Motor neuron (in vitro differentiated cells): Measurements from ENCODE around the gene LAMP1. TPM values are rescaled to one million over a fixed set of nuclear protein-coding genes. Genes with fewer than 3 reads are reported as not detected.

Experiments used
- ATAC-seq, 8 experiments: fragments of 200-7000 bp; cut with Tn5 transposase; replicated peaks in 6 of 8; 2 replicates each; pipeline ENCODE4 v1.8.0; 2021; ENCODE audit warnings: mild to moderate bottlenecking in 8 of 8, moderate library complexity in 8 of 8
- H3K27ac ChIP-seq, 2 donors: fragments of 250-450 bp; sonication (Bioruptor Pico); 2 replicates each; pipeline ENCODE4 v1.9.0; 2021; ENCODE audit warnings: antibody characterized with exemption in 2 of 2, mild to moderate bottlenecking in 2 of 2, moderate library complexity in 1 of 2
- H3K4me1 ChIP-seq, 2 donors: fragments of 250-450 bp; sonication (Bioruptor Pico); replicated peaks in 1 of 2; 2 replicates each; pipeline ENCODE4 v1.6.1; 2021; ENCODE audit warnings: antibody characterized with exemption in 2 of 2, mild to moderate bottlenecking in 2 of 2, moderate library complexity in 1 of 2
- H3K4me3 ChIP-seq, 5 donors: fragments of 250-450 bp; sonication (Bioruptor Pico); 2 replicates each; pipeline ENCODE4 v1.9.0; 2021; ENCODE audit warnings: antibody characterized with exemption in 5 of 5, mild to moderate bottlenecking in 5 of 5, moderate library complexity in 4 of 5
- WGBS, 10 experiments: fragments of 450-650 bp; shearing (Covaris generic); methylation state at CpG; one replicate each; pipeline ENCODE4 v1.0.0; 2022; 5-methylcytosine and 5-hydroxymethylcytosine counted together
- in situ Hi-C, 9 experiments: fragments of 400-800 bp; cut with MboI; loops; one replicate each; pipeline ENCODE4 v1.15.0; 2021; ENCODE audit warnings: low sequenced_read_pairs in 9 of 9, low pct_unique_long_range_greater_than_20kb in 2 of 9; ENCODE audit not compliant: unreplicated experiment in 9 of 9
- total RNA-seq, 8 experiments: library from RNA; unstranded; fragments of 300-600 nt; gene quantifications; 2 replicates each; pipeline versions ENCODE4 v1.2.3 to v1.2.4, GENCODE V29; 2022

The LAMP1 gene
- total RNA-seq, 8 experiments from 2014 or later, result 41.5 to 367 (median 70.1) TPM

- Histone ChIP-seq H3K4me1 (no peaks in the 10 kb centered on the region), H3K4me3 (no peak overlapping the region), H3K27ac (no peak overlapping the region)
- in situ Hi-C loops, result no loop called here
- peak in 1 of 8 experiments; percentile 14 for ATAC-seq
- 80 to 97% (median 94%) methylated on average over 1 to 19 of the region's 41 CpGs; no CpG with 5 or more reads in 2 of the 10 experiments for WGBS, 10 experiments
Observed at GRCh38 chr13:113354831-113355610, 58.0 kb downstream of the LAMP1 start.

DNA sequence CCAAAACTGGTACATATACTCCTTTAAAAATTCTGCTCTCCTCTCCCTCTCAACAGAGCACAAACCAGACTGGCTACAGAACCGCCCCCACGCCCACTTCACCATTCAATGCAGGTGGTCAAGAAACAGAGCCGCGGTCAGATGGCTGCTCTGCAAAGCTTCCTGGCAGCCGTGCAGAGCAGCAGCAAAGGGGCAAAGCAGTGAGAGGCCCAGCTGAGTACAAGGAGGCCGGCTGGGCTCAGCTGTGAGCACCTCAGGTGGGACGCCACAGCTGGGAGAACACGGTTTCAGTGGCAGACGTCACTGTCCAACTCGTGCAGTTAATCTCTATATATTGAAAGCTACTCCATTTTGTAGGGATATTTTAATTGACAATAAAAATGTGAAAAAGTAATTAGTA is 58.6 kb downstream of the LAMP1 start:
- H3K4me3 ChIP-seq, result no peak overlapping the region
- no peaks in the 10 kb centered on the region for H3K4me1 ChIP-seq
- H3K27ac ChIP-seq, result no peak overlapping the region
- 63 to 90% (median 77%) methylated on average over 1 to 8 of the region's 10 CpGs; no CpG with 5 or more reads in 2 of the 10 experiments for WGBS, 10 experiments
- ATAC-seq, result peak in 2 of 8 experiments; percentile 32 to 57
- in situ Hi-C loops, result no loop called here

GRCh38 chr13:113356596-113356995 is 59.6 kb downstream of the LAMP1 start:
- Histone ChIP-seq H3K4me3 (no peak overlapping the region), H3K4me1 (no peaks in the 10 kb centered on the region), H3K27ac (no peak overlapping the region)
- in situ Hi-C loops, result no loop called here
- ATAC-seq, result no peak
- 40 to 100% (median 67%) methylated on average over 1 to 4 of the region's 4 CpGs; no CpG with 5 or more reads in 3 of the 10 experiments for WGBS, 10 experiments

GRCh38 chr13:113357529-113357928 is 60.5 kb downstream of the LAMP1 start:
- in situ Hi-C loops, result no loop called here
- WGBS, 10 experiments, result 50 to 100% (median 78%) methylated on average over 1 to 4 of the region's 5 CpGs
- no peak overlapping the region for H3K27ac ChIP-seq
- ATAC-seq, result no peak
- H3K4me3 ChIP-seq, result no peak overlapping the region
- no peaks in the 10 kb centered on the region for H3K4me1 ChIP-seq

GRCh38 chr13:113358653-113359190 is 61.7 kb downstream of the LAMP1 start:
- in situ Hi-C loops, result no loop called here
- H3K4me3 ChIP-seq, result no peak overlapping the region
- 47 to 81% (median 62%) methylated on average over 1 to 6 of the region's 6 CpGs; no CpG with 5 or more reads in 1 of the 10 experiments for WGBS, 10 experiments
- no peaks in the 10 kb centered on the region for H3K4me1 ChIP-seq
- no peak overlapping the region for H3K27ac ChIP-seq
- ATAC-seq, result no peak

DNA sequence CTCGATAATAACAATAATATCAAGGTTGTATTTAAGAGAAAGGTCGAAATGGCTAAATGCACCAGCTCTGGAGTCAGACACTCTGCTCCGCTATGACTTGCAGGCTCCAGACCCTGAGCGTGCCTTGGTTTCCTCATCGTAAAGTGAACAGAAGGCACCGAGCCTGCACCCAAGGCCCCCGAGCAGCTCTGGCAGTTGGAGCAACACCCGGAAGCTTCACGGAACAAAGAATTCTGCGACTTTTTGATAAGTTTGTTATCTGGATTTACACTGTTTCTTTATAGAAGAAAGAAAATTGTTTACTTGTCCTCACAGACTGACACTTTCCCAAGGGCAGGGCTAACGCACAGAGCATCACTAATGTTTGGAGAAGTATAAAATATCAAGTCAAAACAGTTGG is 62.5 kb downstream of the LAMP1 start:
- Histone ChIP-seq H3K4me3 (no peak overlapping the region), H3K27ac (no peak overlapping the region), H3K4me1 (peaks cover under 1 to 2% of the 10 kb centered on the region in 2 donors)
- in situ Hi-C loops, result no loop called here
- 64 to 100% (median 93%) methylated on average over 1 to 8 of the region's 11 CpGs; no CpG with 5 or more reads in 2 of the 10 experiments for WGBS, 10 experiments
- ATAC-seq, result no peak

DNA sequence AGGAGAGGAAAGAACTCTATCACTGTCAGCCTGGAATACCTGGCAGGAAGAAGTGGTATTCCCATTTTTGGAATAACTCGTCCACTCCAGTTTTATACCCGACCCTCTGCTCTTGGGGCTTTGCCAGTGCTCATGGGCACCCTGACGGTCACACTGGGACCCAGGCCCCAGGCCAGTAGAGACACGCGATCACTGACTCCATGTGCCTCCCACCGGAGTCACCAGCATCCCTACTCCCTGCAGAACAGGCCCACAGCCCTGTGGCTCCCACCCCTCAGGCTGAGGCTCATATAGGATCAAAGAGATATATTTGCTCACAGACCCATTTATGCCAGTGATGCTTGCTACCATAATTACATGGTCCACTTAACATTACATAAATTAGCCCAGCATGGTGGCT is 63.4 kb downstream of the LAMP1 start:
- Histone ChIP-seq H3K4me3 (no peak overlapping the region), H3K4me1 (peaks cover 7 to 10% of the 10 kb centered on the region in 2 donors), H3K27ac (no peak overlapping the region)
- in situ Hi-C loops, result no loop called here
- WGBS, 10 experiments, result 66 to 100% (median 95%) methylated on average over 1 to 3 of the region's 6 CpGs; no CpG with 5 or more reads in 6 of the 10 experiments
- no peak for ATAC-seq

- in situ Hi-C loops, result no loop called here
- no peak for ATAC-seq
- H3K27ac ChIP-seq, result no peak overlapping the region
- 32 to 100% (median 82%) methylated on average over 2 to 7 of the region's 7 CpGs; no CpG with 5 or more reads in 1 of the 10 experiments for WGBS, 10 experiments
- peaks cover 7 to 13% of the 10 kb centered on the region in 2 donors for H3K4me1 ChIP-seq
- H3K4me3 ChIP-seq, result no peak overlapping the region
Observed at GRCh38 chr13:113361406-113361805, 64.4 kb downstream of the LAMP1 start.

DNA sequence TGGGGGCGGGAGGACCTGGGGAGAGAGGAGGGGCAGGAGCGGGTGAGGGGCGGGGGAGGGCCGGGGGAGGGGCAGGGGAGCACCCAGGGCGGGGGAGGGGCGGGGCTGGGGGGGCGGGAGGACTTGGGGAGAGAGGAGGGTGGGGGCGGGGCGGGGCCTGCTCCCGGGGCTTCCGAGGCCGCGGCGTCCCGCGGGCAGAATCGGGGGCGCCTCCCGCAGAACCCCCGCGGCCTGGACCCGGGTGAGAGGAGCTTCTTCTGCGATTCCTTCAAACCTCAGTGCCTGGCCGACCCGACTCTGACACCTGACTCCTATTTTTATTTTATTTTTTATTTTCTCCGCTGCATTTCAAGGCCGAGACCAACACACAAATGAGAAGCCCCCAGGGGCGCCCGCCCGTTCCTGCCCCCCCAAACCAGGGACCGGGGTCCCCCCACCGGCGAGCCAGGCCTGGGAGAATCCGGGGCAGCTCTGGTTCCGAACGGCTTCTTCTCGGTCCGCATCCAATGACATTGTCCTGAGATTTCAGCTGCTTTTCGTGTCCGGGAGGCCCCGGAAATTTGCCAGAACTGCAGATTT is 67.4 kb downstream of the LAMP1 start:
- H3K27ac ChIP-seq, result peak overlapping the region; percentile 4 to 53

GRCh38 chr13:113364901-113365582 is 68.0 kb downstream of the LAMP1 start:
- peak in 3 of 8 experiments; percentile 1 to 20 (median 8) for ATAC-seq
- Histone ChIP-seq H3K27ac (peak overlapping the region in 1 of 2 donors; percentile 53), H3K4me3 (peak overlapping the region; percentile 44 to 55 (median 53))

More for the DNA sequence above, 67.4 kb downstream of the LAMP1 start:
- in situ Hi-C loops, result no loop called here
- ATAC-seq, result peak in 6 of 8 experiments; percentile 23 to 46 (median 28)
- WGBS, 10 experiments, result no CpG with 5 or more reads among the region's 41 CpGs
- Histone ChIP-seq H3K4me3 (peak overlapping the region; percentile 44 to 55 (median 53)), H3K4me1 (peaks cover 7 to 13% of the 10 kb centered on the region in 2 donors)

DNA sequence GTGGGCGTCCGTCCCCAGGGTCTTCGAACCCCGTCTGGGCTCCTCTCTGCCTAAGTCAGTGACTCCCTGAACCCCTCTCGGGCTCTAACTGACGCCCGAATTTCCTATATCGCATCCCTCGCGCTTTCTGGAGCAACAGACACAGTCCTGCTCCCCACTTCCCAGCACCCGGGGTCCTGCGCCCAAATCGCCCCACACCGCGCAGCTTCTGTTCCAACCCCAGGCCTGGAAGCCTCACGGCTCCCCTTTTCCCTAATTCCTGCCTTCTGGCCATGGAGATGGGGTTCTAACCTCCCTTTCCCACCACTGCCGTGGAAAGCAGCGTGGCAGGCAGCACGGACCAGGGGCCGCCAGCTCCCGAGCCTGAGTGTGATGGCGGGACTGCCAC is 68.5 kb downstream of the LAMP1 start:
- WGBS, 10 experiments, result 70 to 100% (median 87%) methylated on average over 2 to 16 of the region's 22 CpGs; no CpG with 5 or more reads in 5 of the 10 experiments
- H3K4me1 ChIP-seq, result peaks cover 7 to 13% of the 10 kb centered on the region in 2 donors
- in situ Hi-C loops, result no loop called here
- H3K27ac ChIP-seq, result no peak overlapping the region
- no peak for ATAC-seq
- H3K4me3 ChIP-seq, result no peak overlapping the region

More at GRCh38 chr13:113364901-113365582, 68.0 kb downstream of the LAMP1 start:
- 80 to 100% (median 93%) methylated on average over 1 to 19 of the region's 41 CpGs; no CpG with 5 or more reads in 7 of the 10 experiments for WGBS, 10 experiments
- in situ Hi-C loops, result no loop called here
- H3K4me1 ChIP-seq, result peaks cover 7 to 13% of the 10 kb centered on the region in 2 donors

- H3K4me3 ChIP-seq, result no peak overlapping the region
- 20 to 86% methylated on average over 2 to 5 of the region's 9 CpGs; no CpG with 5 or more reads in 8 of the 10 experiments for WGBS, 10 experiments
- H3K27ac ChIP-seq, result no peak overlapping the region
- ATAC-seq, result peak in 4 of 8 experiments; percentile 33 to 54 (median 36)
- in situ Hi-C loops, result no loop called here
- peaks cover 7 to 13% of the 10 kb centered on the region in 2 donors for H3K4me1 ChIP-seq
Observed at GRCh38 chr13:113365971-113366588, 69.0 kb downstream of the LAMP1 start.
